ENCODE data around the gene LTA4H.

The LTA4H gene

GRCh38 chr12:95956557-95957145 lies 78.7 kb downstream of the LTA4H start:
- no peak for TF ChIP-seq CTCF (IDR thresholded peaks at IDR 0.05; ENCODE audit: insufficient read depth, missing control alignments)
- DNase-seq (ENCODE audit: insufficient read length, low spot score) (no peak), FAIRE-seq (no peak)

- DNase-seq (ENCODE audit: insufficient read length, low spot score) (no peak), FAIRE-seq (no peak)
- TF ChIP-seq CTCF (IDR thresholded peaks at IDR 0.05; ENCODE audit: insufficient read depth, missing control alignments): no peak
These were observed 79.7 kb downstream of the LTA4H start for GRCh38 chr12:95955549-95956159.

DNA sequence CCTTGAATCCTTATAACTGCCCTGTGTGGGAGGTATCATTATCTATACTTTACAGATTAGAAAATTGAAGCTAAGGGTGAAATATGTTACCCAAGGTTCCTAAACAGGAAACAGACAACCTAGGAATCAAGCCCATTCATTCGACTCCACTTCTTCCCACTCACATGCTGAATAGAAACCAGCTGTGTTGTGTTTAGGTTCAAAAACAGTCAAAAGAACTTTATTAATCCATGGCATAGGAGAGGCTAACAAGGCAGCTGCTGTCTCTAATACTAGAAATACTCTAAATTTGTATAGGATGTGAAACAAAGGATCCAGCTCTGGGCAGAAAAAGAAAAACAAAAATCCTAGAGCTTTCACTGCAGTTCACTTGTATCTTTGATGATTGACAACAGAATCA lies 82.4 kb downstream of the LTA4H start:
- FAIRE-seq: no peak
- TF ChIP-seq CTCF (IDR thresholded peaks at IDR 0.05; ENCODE audit: insufficient read depth, missing control alignments): no peak

DNA sequence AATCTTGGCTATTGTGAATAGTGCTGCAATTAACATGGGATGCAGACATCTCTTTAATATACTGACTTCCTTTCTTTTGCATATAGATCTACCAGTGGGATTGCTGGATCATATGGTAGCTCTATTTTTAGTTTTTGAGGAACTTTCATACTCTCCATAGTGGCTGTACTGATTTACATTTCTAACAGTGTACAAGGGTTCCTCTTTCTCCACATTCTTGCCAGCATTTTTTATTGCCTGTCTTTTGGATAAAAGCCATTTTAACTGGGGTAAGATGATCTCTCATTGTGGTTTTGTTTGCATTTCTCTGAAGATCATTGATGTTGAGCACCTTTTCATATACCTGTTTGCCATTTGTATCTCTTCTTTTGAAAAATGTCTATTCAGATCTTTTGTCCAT lies 83.9 kb downstream of the LTA4H start:
- FAIRE-seq (no peak), DNase-seq (ENCODE audit: insufficient read length, low spot score) (no peak)
- TF ChIP-seq CTCF (IDR thresholded peaks at IDR 0.05; ENCODE audit: insufficient read depth, missing control alignments): no peak

More for the DNA sequence above, 82.4 kb downstream of the LTA4H start:
- no peak for DNase-seq (ENCODE audit: insufficient read length, low spot score)

Measured in D721Med (cell line).